Measurements from ENCODE around the gene IGLL5.

The IGLL5 gene

GRCh38 chr22:22941831-22942510 is 54.4 kb downstream of the IGLL5 start:
- Histone ChIP-seq H2AFZ (ENCODE audit: low read depth, low read length) (no peak overlapping the region), H3K4me3 (ENCODE audit: low read length) (no peak overlapping the region), H3K79me2 (ENCODE audit: low read length) (peaks cover 97% of the 10 kb centered on the region), H3K9ac (ENCODE audit: low read length) (peak overlapping the region; percentile 86), H3K4me2 (ENCODE audit: low read length) (peak overlapping the region; percentile 73), H3K27me3 (ENCODE audit: low read depth, low read length) (no peaks in the 10 kb centered on the region), H3K27ac (ENCODE audit: low read length) (peak overlapping the region; percentile 92), H3K4me1 (ENCODE audit: low read length) (peaks cover 99% of the 10 kb centered on the region), H4K20me1 (ENCODE audit: insufficient read depth, low read length) (no peaks in the 10 kb centered on the region), H3K36me3 (replicated peaks; ENCODE audit: low read depth, low read length) (peaks cover 10% of the 10 kb centered on the region), H3K9me3 (ENCODE audit: insufficient read depth, low read length) (no peaks in the 10 kb centered on the region)
- TF ChIP-seq EZH2phosphoT487 (IDR thresholded peaks at IDR 0.05; ENCODE audit: low read depth), result no peak
- TF ChIP-seq CTCF (IDR thresholded peaks at IDR 0.05; ENCODE audit: low read depth, low read length), result no peak

GRCh38 chr22:22942511-22943329 is 55.1 kb downstream of the IGLL5 start:
- peaks cover 100% of the 10 kb centered on the region for H3K4me1 ChIP-seq (ENCODE audit: low read length)
- H3K4me3 ChIP-seq (ENCODE audit: low read length), result peak overlapping the region; percentile 12; the same call in 1 of the 2 replicates
- H4K20me1 ChIP-seq (ENCODE audit: insufficient read depth, low read length), result no peaks in the 10 kb centered on the region
- H2AFZ ChIP-seq (ENCODE audit: low read depth, low read length), result no peak overlapping the region
- H3K9ac ChIP-seq (ENCODE audit: low read length), result peak overlapping the region; percentile 86
- TF ChIP-seq CTCF (IDR thresholded peaks at IDR 0.05; ENCODE audit: low read depth, low read length) (peak; percentile 99), EZH2phosphoT487 (IDR thresholded peaks at IDR 0.05; ENCODE audit: low read depth) (no peak)
- no peaks in the 10 kb centered on the region for H3K27me3 ChIP-seq (ENCODE audit: low read depth, low read length)
- H3K27ac ChIP-seq (ENCODE audit: low read length), result peak overlapping the region; percentile 92
- no peaks in the 10 kb centered on the region for H3K9me3 ChIP-seq (ENCODE audit: insufficient read depth, low read length)
- peaks cover 13% of the 10 kb centered on the region for H3K36me3 ChIP-seq (replicated peaks; ENCODE audit: low read depth, low read length)
- peak overlapping the region; percentile 73 for H3K4me2 ChIP-seq (ENCODE audit: low read length)
- peaks cover 97% of the 10 kb centered on the region for H3K79me2 ChIP-seq (ENCODE audit: low read length)

- Histone ChIP-seq H3K36me3 (replicated peaks; ENCODE audit: low read depth, low read length) (peaks cover 3% of the 10 kb centered on the region), H3K79me2 (ENCODE audit: low read length) (peaks cover 97% of the 10 kb centered on the region), H2AFZ (ENCODE audit: low read depth, low read length) (no peak overlapping the region), H3K4me1 (ENCODE audit: low read length) (peaks cover 100% of the 10 kb centered on the region), H3K27me3 (ENCODE audit: low read depth, low read length) (no peaks in the 10 kb centered on the region), H3K9ac (ENCODE audit: low read length) (peak overlapping the region; percentile 86), H3K27ac (ENCODE audit: low read length) (peak overlapping the region; percentile 92), H3K9me3 (ENCODE audit: insufficient read depth, low read length) (no peaks in the 10 kb centered on the region), H3K4me2 (ENCODE audit: low read length) (peak overlapping the region; percentile 73), H3K4me3 (ENCODE audit: low read length) (peak overlapping the region; percentile 12; the same call in 1 of the 2 replicates), H4K20me1 (ENCODE audit: insufficient read depth, low read length) (no peaks in the 10 kb centered on the region)
- TF ChIP-seq CTCF (IDR thresholded peaks at IDR 0.05; ENCODE audit: low read depth, low read length) (peak; percentile 66), EZH2phosphoT487 (IDR thresholded peaks at IDR 0.05; ENCODE audit: low read depth) (no peak)
Measured at GRCh38 chr22:22943521-22944267, 56.1 kb downstream of the IGLL5 start.
